Measurements from ENCODE around the gene COIL.
A peak's percentile ranks its signal among the peaks of the same experiment; 100 is the strongest.

- TF ChIP-seq, protein P1, sequence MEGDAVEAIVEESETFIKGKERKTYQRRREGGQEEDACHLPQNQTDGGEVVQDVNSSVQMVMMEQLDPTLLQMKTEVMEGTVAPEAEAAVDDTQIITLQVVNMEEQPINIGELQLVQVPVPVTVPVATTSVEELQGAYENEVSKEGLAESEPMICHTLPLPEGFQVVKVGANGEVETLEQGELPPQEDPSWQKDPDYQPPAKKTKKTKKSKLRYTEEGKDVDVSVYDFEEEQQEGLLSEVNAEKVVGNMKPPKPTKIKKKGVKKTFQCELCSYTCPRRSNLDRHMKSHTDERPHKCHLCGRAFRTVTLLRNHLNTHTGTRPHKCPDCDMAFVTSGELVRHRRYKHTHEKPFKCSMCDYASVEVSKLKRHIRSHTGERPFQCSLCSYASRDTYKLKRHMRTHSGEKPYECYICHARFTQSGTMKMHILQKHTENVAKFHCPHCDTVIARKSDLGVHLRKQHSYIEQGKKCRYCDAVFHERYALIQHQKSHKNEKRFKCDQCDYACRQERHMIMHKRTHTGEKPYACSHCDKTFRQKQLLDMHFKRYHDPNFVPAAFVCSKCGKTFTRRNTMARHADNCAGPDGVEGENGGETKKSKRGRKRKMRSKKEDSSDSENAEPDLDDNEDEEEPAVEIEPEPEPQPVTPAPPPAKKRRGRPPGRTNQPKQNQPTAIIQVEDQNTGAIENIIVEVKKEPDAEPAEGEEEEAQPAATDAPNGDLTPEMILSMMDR (IDR thresholded peaks at IDR 0.05; ENCODE audit: low read depth, low read length), result peak; percentile 92
- TF ChIP-seq POLR2A (IDR thresholded peaks at IDR 0.05; ENCODE audit: extremely low read depth, insufficient read length), result no peak
These were observed 49.0 kb upstream of the COIL start for GRCh38 chr17:57009737-57010445.

Measured in NB4 (cell line).